Stimulated activated CD4-positive, alpha-beta T cell treated with anti-CD3 and anti-CD28 coated beads, Interleukin-1b, Interleukin-23, amount 100 ng/mL, for 48 hours (primary cell): ENCODE results near the gene MTX1.
A peak's percentile ranks its signal among the peaks of the same experiment; 100 is the strongest.
"Not testable (repeated sequence)": the region's sequence is repeated elsewhere in the genome, so short reads cannot be mapped to it uniquely, and the experiment has no call there.

ENCODE experiments used
- DNase-seq: peaks from one replicate; pipeline ENCODE4 v3.0.0-alpha.2; 2020

The MTX1 gene, protein sequence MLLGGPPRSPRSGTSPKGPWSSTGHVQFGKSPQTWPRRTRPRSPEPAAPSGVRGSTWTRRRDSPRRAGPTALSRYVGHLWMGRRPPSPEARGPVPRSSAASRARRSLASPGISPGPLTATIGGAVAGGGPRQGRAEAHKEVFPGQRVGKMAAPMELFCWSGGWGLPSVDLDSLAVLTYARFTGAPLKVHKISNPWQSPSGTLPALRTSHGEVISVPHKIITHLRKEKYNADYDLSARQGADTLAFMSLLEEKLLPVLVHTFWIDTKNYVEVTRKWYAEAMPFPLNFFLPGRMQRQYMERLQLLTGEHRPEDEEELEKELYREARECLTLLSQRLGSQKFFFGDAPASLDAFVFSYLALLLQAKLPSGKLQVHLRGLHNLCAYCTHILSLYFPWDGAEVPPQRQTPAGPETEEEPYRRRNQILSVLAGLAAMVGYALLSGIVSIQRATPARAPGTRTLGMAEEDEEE

GRCh38 chr1:155208541-155209311 is at the start of gene MTX1:
TSS of gene MTX1 (plus strand) at chr1:155208695. CDS start at chr1:155208805, 110 bp downstream.
- DNase-seq = peak; percentile 86

- no peak for DNase-seq
Measured at GRCh38 chr1:155158991-155159390, 49.5 kb upstream of the MTX1 start.

DNA sequence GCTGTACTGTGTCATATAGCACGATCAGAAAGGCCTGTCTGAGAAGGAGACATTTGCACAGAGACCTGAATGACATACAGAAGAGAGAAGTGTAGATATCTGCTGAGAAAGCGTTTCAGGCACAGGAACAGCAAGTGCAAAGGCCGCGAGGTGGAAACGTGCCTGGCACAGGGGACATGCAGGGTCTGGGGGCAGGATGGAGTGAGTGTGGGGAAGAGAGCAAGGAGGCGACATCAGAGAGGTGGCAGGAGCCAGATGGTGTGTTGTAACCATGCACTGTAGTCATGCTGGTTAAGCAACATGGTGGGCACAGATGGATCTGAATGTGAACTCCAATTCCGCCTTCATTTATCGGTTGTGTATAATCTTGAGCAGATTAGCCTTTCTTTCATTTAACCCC is 48.4 kb upstream of the MTX1 start:
- DNase-seq = no peak

GRCh38 chr1:155162631-155163030 is 45.9 kb upstream of the MTX1 start:
- DNase-seq = not testable (repeated sequence)

DNA sequence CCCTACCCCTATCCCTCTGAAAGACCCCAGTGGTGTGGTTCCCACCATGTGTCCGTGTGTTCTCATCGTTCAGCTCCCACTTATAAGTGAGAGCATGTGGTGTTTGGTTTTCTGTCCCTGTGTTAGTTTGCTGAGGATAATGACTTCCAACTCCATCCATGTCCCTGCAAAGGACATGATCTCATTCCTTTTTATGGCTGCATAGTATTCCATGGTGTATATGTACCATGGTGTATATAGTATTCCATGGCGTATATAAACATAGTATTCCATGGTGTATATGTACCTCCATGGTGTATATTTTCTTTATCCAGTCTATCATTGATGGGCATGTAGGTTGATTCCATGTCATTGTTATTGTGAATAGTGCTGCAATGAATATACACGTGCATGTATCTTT is 44.7 kb upstream of the MTX1 start:
- not testable (repeated sequence) for DNase-seq

DNA sequence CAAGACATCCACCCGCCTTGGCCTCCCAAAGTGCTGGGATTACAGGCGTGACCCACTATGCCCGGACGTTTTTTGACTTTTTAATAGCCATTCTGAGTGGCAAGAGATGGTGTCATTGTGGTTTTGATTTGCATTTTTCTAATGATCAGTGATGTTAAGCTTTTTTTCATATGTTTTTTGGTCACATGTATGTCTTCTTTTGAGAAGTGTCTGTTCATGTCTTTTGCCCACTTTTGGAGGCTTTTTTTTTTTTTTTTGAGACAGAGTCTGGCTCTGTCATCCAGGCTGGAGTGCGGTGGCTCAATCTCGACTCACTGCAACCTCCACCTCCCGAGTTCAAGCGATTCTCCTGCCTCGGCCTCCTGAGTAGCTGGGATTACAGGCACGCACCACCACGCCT is 43.9 kb upstream of the MTX1 start:
- not testable (repeated sequence) for DNase-seq

GRCh38 chr1:155166051-155166470 is 42.4 kb upstream of the MTX1 start:
- DNase-seq = no peak

DNA sequence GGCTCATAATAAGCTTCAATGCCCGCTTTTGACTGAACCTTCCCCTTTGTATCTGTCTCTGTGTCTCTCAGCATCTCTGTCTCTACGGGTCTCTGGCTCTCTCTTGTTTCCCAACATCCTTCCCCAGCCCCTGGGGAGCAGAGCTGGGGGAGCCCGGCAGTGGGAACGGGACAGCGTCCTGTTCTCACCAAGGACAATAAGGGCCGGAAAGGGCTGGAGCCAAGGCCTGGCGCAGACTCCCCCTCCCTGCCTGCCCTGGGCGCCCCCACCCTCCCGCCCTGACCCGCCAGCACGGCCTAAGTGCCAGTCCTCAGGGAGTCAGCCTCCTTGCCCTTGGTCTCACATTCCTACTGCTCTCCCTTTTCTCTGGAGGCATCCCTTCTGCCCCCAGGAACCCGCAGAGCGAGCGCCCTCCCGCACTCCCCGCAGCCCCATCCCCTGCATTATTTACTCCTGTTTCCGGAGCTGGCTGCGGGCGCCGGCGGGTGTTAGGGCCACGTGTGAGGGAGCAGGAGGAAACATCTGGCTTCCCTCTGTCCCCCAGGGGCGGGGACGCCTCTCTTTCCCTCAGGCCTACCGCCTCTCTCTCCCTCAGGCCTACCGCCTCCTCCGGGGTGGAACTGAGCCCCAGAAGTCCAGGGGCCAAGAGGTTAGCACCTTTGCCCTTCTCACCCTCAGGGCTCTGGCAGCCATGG is 41.9 kb upstream of the MTX1 start:
- no peak for DNase-seq

DNA sequence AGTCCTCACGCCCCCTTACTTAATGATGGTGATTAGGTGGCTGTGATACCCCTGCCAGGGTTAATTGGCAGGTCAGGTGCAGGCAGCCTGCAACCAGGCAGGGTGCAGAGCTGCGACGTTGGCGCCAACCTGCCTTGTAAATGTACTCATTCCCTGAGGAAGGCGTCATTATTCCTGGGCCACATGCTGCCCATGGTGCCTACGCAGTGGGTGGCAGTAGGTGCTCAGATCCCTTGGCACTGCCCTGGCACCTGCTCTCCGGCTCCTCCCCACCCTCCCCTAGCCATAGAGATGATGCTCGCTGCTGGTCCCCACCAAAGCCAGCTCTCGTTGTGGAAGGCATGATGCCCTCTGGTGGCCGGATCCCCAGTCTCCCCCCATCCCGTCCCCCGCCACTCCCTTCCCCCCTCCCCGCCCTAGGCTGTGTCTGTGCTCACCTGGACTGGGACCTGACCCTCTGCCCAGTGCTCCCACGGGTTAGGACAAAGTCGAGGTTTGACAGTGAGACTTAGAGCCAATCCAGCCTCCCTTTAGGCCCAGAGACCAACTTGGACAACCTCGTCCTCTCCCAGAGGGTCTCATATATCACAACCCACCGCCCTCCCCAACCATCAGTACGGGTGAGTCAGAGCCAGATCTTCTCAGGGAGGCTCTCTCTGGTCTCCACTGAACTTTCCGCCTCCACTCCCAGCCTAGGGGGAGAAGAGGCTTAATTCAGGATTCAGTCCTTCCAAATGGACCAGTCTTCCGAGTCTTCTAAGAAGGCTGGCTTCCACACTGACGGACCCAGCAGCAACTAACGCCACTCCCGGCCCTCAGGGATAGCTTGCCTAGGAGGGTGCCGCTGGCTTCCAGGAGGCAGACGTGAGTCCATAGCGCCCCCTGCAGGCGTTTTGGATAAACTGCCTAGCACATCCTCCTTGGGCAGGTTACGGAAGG is 41.1 kb upstream of the MTX1 start:
- peak; percentile 86 for DNase-seq

DNA sequence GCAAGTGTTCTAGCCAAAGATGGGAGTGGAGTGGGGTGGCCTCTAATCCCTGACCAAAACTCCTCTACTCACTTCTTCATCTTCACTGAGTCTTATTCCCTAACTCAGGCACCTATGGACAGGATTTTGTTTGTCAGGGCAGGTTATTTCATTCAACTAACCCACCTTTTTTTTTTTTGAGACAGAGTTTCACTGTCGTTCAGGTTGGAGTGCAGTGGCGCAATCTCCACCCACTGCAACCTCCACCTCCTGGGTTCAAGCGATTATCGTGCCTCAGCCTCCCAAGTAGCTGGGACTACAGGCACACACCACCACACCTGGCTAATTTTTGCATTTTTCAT is 40.4 kb upstream of the MTX1 start:
- not testable (repeated sequence) for DNase-seq

DNA sequence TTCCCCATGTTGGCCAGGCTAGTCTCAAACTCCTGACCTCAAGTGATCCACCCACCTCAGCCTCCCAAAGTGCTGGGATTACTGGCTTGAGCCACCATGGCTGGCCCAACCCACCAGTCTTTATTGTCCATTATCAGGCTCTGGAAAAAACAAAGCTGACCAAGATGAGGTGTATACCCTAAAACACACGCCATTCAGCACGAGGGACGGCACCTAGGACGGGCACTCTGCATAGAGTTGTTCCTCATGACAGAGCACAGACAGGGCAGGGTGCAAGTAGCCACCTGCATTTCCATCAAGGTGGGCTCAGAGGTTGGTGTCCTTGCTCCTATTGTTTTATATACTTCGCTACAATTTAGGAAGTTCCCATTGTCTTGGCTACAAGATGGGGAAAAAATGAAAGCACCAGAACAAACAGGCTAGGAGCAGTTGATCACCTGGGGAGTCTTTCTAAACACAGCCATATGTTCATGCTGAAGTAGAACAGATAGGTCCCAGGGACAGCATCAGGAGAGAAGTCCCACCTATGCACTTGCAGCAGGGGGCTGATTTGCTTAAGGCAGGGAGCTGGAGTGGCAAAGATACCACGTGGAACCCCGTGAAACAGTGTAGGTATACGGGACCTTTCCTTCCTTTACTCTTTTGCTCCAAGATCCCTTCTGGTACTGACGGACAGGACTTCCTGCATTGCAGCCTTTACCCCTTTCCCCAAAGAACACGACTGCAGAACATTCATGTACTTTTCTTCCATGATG is 39.9 kb upstream of the MTX1 start:
- no peak for DNase-seq

- DNase-seq = no peak
Measured at GRCh38 chr1:155169541-155169940, 39.0 kb upstream of the MTX1 start.

DNA sequence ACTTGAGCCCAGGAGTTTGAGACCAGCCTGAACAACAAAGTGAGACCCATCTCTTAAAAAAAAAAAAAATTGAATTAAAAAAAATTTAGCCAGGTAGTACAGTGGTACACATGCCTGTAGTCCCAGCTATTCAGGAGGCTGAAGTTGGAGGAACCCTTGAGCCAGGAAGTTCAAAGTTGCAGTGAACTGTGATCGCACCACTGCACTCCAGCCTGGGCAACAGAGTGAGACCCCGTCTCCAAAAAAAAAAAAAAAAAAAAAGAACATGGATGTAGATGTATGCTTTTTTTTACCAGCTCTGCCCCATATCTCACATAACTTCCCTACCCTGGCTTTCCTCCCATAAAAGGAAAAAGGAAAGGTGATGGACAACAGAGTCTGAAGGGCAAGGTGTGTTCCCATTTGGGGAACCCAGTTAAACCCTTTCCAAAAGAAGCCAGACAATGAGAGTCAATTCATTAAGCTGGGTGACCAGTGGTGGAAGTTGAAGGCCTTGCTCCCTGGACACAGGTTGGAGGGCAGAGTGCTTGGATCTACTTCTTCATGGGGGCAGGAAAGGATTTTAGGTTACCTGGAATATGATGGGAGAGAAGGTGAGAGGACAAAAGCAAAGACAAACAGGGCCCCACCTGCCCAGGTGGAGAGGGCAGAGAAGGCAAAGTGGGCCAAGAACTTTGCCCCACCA is 38.3 kb upstream of the MTX1 start:
- no peak for DNase-seq

GRCh38 chr1:155170806-155171205 is 37.7 kb upstream of the MTX1 start:
- DNase-seq = no peak

GRCh38 chr1:155171836-155172731 is 36.4 kb upstream of the MTX1 start:
- DNase-seq = no peak

GRCh38 chr1:155172732-155173477 is 35.6 kb upstream of the MTX1 start, which contains the start of gene KRTCAP2:
TSS of gene KRTCAP2 (minus strand) at chr1:155173304. CDS start at chr1:155173224, 80 bp downstream.
- DNase-seq = peak; percentile 96

DNA sequence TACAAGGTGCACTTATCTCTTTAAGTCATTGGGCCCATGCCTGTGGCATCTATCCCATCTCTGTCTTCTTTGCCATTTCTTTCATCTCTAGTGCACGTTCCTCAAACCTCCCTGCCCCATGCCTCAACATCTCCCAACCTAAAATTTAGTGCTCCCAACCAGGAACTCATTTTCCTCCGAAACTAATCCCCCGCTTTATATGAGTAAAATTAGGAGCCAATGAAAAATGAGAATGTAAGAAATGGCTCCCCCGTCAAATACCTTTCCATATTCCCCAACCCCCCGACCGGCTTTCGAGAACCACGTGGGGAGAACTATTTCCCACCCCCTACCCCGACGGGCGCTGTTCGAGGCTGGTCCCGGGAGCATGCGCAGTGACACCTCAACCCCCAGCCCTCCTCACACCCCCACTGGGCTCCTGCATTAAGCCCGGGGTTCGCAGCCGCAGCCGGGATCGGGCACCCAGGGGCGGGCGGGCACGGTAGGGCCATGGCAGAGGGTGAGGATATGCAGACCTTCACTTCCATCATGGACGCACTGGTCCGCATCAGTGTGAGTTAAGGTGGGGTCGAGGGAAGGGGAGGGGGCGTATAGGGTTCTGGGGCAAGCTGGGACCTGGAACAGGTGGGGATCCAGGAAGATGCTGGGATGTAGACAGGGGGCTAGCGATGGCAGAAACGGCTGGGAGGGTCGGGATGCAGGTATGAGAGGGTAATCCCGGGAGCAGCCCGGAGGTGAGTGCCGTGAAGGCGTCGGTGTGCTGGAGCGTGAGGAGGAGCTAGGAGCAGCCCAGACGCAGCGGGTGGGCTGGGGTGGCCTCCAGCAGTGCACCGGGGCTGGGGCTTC is 34.8 kb upstream of the MTX1 start, which contains the start of gene TRIM46:
TSS of gene TRIM46 (plus strand) at position 372 of the 846 bp plus-strand sequence. CDS start at position 490, 118 bp downstream.
- DNase-seq = peak; percentile 78
